ENCODE results near the gene AMBRA1. TPM values are rescaled to one million over a fixed set of nuclear protein-coding genes. Genes with fewer than 3 reads are reported as not detected.

AMBRA1 gene
- total RNA-seq, 6 donors from 2014 or later, result 22.9 to 55.7 (median 33.2) TPM

- no peak overlapping the region for H3K4me3 ChIP-seq
- TF ChIP-seq EP300 (IDR thresholded peaks at IDR 0.05) (no peak), POLR2AphosphoS5 (IDR thresholded peaks at IDR 0.05) (no peak)
- H3K27me3 ChIP-seq, result peaks cover 0 to 36% (median 18%) of the 10 kb centered on the region in 4 donors
- H3K4me1 ChIP-seq, result peaks cover 19 to 45% (median 29%) of the 10 kb centered on the region in 4 donors
- no peak for ATAC-seq (ENCODE audit: low FRiP score in 2 of 2)
- WGBS, 2 donors, result 93 to 96% methylated on average over 20 to 39 of the region's 47 CpGs
- H3K36me3 ChIP-seq, result no peaks in the 10 kb centered on the region
- DNase-seq, result peak in 1 of 2 donors; percentile 85
- no peaks in the 10 kb centered on the region for H3K9me3 ChIP-seq
- no peak overlapping the region for H3K27ac ChIP-seq
These were observed 208.4 kb downstream of the AMBRA1 start for GRCh38 chr11:46385169-46386004.

- Histone ChIP-seq H3K9me3 (no peaks in the 10 kb centered on the region), H3K27ac (no peak overlapping the region), H3K4me3 (no peak overlapping the region), H3K4me1 (peaks cover 18 to 43% (median 27%) of the 10 kb centered on the region in 4 donors), H3K27me3 (peaks cover 0 to 23% (median 9%) of the 10 kb centered on the region in 4 donors), H3K36me3 (no peaks in the 10 kb centered on the region)
- no peak for TF ChIP-seq POLR2A (IDR thresholded peaks at IDR 0.05)
- TF ChIP-seq POLR2AphosphoS5 (IDR thresholded peaks at IDR 0.05), result no peak
- no peak for DNase-seq
- no peak for ATAC-seq (ENCODE audit: low FRiP score in 2 of 2)
- 84 to 91% methylated on average over 9 to 12 of the region's 12 CpGs for WGBS, 2 donors
These were observed 209.7 kb downstream of the AMBRA1 start for GRCh38 chr11:46383974-46384701.

GRCh38 chr11:46383404-46383758, 210.4 kb downstream of the AMBRA1 start:
- 78 to 81% methylated on average over 7 of the region's 7 CpGs for WGBS, 2 donors
- H3K36me3 ChIP-seq, result peaks cover 0 to 2% (median under 1%) of the 10 kb centered on the region in 4 donors
- peak in 1 of 6 experiments; percentile 2 for TF ChIP-seq CTCF (IDR thresholded peaks at IDR 0.05)
- no peak for TF ChIP-seq EP300 (IDR thresholded peaks at IDR 0.05)
- TF ChIP-seq POLR2AphosphoS5 (IDR thresholded peaks at IDR 0.05), result no peak
- TF ChIP-seq POLR2A (IDR thresholded peaks at IDR 0.05), result no peak
- H3K9me3 ChIP-seq, result no peaks in the 10 kb centered on the region
- DNase-seq, result peak in 1 of 2 donors; percentile 20
- no peak overlapping the region for H3K4me3 ChIP-seq
- peaks cover 0 to 15% (median 7%) of the 10 kb centered on the region in 4 donors for H3K27me3 ChIP-seq
- H3K4me1 ChIP-seq, result peaks cover 18 to 44% (median 27%) of the 10 kb centered on the region in 4 donors
- no peak overlapping the region for H3K27ac ChIP-seq
- ATAC-seq (ENCODE audit: low FRiP score in 2 of 2), result no peak

GRCh38 chr11:46382646-46383403, 211.0 kb downstream of the AMBRA1 start:
- no peaks in the 10 kb centered on the region for H3K9me3 ChIP-seq

More at GRCh38 chr11:46382646-46383403, 211.0 kb downstream of the AMBRA1 start:
- Histone ChIP-seq H3K4me1 (peaks cover 18 to 42% (median 27%) of the 10 kb centered on the region in 4 donors), H3K27me3 (peaks cover 0 to 15% (median 5%) of the 10 kb centered on the region in 4 donors), H3K36me3 (peaks cover 0 to 7% (median 3%) of the 10 kb centered on the region in 4 donors), H3K4me3 (peak overlapping the region in 3 of 4 donors; percentile 73 to 92 (median 76)), H3K27ac (no peak overlapping the region)
- no peak for TF ChIP-seq POLR2A (IDR thresholded peaks at IDR 0.05)
- TF ChIP-seq POLR2AphosphoS5 (IDR thresholded peaks at IDR 0.05), result no peak
- peak; percentile 32 to 48 (median 38) for TF ChIP-seq CTCF (IDR thresholded peaks at IDR 0.05)
- WGBS, 2 donors, result 62 to 63% methylated on average over 6 to 17 of the region's 18 CpGs
- DNase-seq (peak in 1 of 2 donors; percentile 50), ATAC-seq (ENCODE audit: low FRiP score in 2 of 2) (no peak)

Measured in upper lobe of left lung (tissue), 6 donors.